HG03060 (cell line): ENCODE measurements around the gene GAREM1.

Experiments
- ATAC-seq: cut with Tn5 transposase; IDR thresholded peaks from one replicate; pipeline ENCODE4 v1.9.1; 2021; ENCODE audit warnings: low read depth, moderate number of reproducible peaks; ENCODE audit not compliant: unreplicated experiment

Gene GAREM1

DNA sequence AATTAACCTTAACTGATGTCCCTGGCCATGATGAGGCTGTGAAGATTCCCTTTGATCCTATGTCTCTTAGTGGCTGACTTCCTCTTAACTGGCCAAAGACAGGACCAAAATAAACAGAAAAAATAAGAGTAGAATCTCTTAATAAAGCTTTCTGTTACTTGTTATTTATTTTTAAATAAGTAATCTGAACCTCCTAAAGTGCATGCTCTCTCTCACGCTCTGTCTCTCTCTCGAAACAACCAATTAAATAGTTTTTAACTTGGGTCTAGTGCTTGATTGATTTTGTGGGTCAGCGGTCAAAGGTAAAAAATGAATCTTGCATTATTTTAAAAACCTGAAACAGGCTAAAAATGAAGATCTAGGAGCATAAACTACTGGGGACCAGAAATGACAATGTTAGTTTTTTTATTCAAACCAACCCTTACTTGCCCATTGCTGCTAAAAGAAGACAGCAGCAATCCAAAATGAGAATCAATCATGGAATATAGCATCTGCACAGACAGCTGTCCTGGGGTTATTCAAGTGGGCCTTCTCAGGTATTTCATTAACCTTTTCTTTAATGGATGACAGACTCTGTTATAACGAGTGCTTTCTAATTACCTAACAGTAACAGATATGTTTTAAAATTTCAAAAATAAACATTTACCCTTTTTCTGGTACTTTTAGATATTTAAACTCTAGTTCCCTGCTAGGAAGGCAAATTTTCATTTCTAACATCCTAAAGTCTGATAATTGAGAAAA lies 11.2 kb downstream of the GAREM1 start:
- ATAC-seq, result no peak

- no peak for ATAC-seq
Observed at GRCh38 chr18:32455361-32455760, 15.3 kb downstream of the GAREM1 start.

- no peak for ATAC-seq
Observed at GRCh38 chr18:32454593-32454992, 16.1 kb downstream of the GAREM1 start.

DNA sequence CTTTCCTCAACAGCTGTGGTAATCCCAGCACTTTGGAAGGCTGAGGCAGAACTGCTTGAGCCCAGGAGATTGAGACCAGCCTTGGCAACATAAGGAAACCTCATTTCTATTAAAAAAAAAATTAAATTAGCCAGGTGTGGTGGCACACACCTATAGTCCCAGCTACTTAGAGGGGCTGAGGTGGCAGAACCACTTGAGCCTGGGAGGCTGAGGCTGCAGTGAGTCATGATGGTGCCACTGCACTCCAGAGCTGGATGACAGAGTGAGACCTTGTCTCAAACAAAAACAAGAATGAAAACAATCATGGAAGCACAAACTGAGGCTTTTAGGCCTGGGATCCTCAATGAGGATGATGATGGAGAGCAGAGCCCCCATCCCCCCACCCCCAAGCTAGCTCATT lies 19.8 kb downstream of the GAREM1 start:
- ATAC-seq, result no peak

GRCh38 chr18:32450026-32450691 lies 20.5 kb downstream of the GAREM1 start:
- ATAC-seq, result no peak

DNA sequence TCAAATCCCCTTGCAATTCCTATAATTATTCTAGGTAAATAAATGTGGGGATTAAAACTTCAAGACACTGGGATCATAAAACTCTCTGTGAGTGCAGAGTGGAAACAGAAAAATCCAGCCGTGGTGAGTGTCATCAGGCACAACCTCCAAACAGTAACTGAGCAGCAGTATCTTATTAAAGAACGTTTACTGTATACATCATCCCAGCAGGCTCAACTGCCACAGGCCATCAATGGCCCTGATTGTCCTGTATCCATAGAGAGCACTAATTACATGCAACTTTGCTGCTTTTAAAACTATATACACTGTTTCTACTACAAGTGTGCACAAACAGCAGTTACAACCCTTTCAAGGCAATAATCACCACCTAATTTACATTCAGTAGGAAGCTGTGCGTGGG lies 23.9 kb downstream of the GAREM1 start:
- no peak for ATAC-seq

- no peak for ATAC-seq
Observed at GRCh38 chr18:32445846-32446245, 24.8 kb downstream of the GAREM1 start.

- ATAC-seq, result no peak
Observed at GRCh38 chr18:32443706-32444215, 26.9 kb downstream of the GAREM1 start.

DNA sequence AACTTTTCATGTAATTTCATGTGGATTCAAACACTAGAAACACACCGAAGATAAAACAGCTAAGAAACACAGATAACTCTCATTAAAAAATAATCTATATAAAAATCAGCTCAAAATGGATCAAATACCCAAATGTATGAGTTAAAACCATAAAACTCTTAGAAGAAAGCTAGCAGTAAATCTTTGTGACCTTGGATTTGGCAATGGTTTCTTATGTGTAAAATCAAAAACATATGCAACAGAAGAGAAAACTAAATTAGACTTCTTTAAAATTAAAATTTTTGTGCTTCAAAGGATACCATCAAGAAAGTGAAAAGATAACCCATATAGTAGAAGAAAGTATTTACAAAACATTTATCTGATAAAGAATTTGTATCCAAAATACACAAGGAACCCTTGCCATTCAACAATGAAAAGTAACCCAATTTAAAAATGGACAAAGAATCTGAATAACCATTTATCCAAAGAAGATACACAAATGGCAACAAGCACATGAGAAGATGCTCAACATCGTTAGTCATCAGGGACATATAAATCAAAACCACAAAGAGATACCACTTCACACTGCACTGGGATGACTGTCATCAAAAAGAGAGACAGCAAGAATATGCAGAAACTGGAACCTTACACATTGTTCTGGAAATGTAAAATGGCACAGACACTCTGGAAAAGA lies 27.5 kb downstream of the GAREM1 start:
- ATAC-seq, result no peak

DNA sequence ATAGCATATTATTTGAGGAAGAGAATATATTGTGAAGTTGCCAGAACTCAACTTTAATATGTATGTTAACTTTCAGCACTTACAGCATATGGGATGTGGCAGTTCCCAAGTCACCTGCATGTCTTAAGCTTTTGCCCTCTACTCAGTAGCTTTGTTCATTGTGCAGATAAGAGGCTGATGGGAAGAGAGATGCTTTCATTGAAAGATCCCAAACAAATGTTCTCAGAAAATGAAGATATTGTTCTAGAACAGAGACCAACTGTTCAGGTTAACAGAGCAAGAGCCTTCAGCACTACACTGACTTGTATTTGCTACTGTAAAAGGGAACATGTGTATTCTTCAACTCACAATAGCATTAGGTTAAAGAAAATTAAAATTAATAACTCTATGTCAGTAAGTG lies 28.1 kb downstream of the GAREM1 start:
- ATAC-seq, result no peak

DNA sequence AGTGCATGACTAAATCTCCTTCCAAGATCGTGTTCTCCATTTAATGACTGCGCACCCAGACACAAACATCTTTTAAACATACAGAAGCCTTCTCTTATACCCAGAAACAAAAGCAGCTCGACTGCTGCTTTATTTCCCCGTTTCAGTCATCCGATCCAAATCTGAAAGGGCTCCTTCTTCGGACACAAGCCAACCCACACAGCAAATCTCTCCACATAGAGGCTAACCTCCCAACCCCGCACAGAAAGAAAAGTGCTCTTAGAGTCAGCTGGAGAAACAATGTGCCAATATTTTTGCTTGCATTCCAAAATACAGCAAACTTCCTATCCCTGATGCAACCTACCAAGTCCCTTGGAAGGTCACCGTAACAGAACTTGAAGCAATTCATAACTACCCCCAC lies 29.1 kb downstream of the GAREM1 start:
- ATAC-seq, result no peak

GRCh38 chr18:32440518-32440917 lies 30.2 kb downstream of the GAREM1 start:
- no peak for ATAC-seq

DNA sequence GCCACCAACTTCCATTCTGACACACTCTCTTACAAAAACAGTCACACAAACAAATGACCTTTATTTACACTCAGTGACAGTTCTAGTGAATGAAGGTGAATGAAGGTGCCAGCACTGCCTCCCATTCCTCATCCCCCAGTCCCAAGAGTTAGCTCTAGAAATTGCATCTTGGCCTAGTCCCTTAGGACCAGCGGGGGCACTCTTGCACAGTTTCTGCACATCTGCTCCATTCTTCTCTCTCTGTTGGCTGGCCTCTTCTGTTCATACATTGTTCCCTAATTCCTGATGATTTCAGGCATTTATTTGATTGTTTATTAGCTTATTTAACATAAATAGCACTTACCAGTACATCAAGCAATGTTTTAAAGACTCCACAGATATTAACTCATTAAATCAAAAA lies 30.9 kb downstream of the GAREM1 start:
- no peak for ATAC-seq

- ATAC-seq, result no peak
Observed at GRCh38 chr18:32439241-32439640, 31.4 kb downstream of the GAREM1 start.

DNA sequence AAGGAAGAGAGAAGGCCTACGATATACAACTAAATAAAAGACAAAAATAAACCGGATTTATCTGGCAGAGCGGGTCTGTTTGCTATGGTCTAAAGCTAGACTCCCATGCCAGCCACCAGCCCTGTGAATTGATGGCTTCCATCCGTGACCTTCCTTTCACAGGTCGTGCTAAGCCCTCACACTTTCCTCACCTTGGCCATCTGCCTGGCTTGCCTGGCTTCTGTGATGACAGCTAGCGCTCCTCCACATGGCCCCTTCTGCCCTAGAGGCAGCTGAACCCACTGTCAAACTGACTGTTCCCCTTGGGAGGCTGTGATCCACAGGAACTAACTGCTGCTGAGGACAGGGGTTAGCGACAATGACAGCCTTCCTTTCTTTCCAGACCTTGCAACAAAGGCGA lies 32.5 kb downstream of the GAREM1 start:
- ATAC-seq, result no peak

DNA sequence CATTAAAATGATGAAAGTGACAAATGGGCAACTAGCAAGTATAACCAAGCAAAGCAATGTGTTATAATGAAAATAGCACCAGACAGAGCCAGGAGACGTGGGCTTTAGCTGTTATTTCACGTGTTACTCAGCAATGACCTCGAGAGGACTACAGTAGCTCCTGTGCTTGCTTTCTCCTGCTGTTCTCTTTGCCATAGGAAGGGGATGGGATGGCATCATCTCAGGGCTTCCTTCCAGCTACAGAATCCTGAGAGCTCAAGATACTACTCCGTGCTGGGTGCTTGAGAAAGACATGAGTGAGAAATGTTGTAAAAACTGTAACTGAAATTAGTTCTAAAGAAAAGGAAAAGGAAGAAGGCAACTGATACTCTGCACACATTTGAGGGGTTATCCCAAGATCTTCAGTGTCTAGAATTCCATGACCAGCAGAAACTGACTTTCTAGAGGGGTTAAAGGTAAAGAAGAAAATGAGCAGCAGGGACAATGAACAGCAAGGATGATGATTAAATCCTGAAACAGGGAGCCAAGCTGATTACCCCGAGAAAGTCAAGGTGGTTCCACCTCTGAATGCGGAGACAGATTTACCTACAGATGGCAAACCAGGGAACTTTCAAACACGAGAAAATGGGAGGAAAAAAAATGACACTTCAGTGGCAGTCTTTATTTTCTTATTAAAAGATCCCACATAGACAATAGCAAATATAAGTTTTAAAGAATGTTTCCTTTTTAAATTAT lies 33.4 kb downstream of the GAREM1 start:
- ATAC-seq, result no peak

- ATAC-seq, result no peak
Observed at GRCh38 chr18:32435631-32436500, 34.8 kb downstream of the GAREM1 start.

DNA sequence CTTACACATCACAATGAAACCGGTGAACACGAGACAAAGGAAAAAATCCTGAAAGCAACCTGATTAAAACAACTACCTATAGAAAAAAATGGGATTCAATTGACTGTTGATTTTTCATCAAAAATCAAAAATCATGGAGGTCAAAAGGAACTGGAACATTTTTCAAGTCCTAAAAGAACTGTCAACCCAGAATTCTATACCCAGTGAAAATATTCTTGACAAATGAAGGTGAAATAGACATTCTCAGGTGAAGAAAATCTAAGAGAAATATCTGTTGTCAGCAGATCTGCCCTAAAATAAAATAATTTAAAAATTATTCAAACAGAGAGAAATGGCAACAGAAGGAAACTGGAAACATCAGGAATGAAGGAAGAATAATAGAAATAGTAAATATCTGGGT lies 38.9 kb downstream of the GAREM1 start:
- no peak for ATAC-seq

GRCh38 chr18:32429402-32429801 lies 41.3 kb downstream of the GAREM1 start:
- ATAC-seq, result no peak
